ENCODE results near the gene DDX39B. TPM values are rescaled to one million over a fixed set of nuclear protein-coding genes. Genes with fewer than 3 reads are reported as not detected.

DDX39B gene
- total RNA-seq, 4 donors from 2014 or later, result 107 to 198 (median 144) TPM

- Histone ChIP-seq H3K9me3 (no peaks in the 10 kb centered on the region), H3K27me3 (no peaks in the 10 kb centered on the region), H3K4me3 (no peak overlapping the region), H3K36me3 (peaks cover 0 to 24% of the 10 kb centered on the region in 2 donors), H3K4me1 (peaks cover 14 to 29% of the 10 kb centered on the region in 2 donors), H3K27ac (peak overlapping the region in 3 of 4 donors; percentile 51 to 64 (median 59))
- intact Hi-C loops (cut with DNase I; ENCODE audit: low total_unique reads), result no loop called here
- no peak for DNase-seq
- ATAC-seq, result no peak
- no peak for TF ChIP-seq CTCF (IDR thresholded peaks at IDR 0.05 in 4 of 5, conservative IDR thresholded peaks at IDR 0.05 in 1 of 5)
- no peak for TF ChIP-seq POLR2A (IDR thresholded peaks at IDR 0.05)
- in situ Hi-C loops (cut with MboI; ENCODE audit: low sequenced_read_pairs in 4 of 4), result no loop called here
Measured at GRCh38 chr6:31560697-31561058, 18.9 kb upstream of the DDX39B start.

- peaks cover 0 to 24% of the 10 kb centered on the region in 2 donors for H3K36me3 ChIP-seq
- in situ Hi-C loops (cut with MboI; ENCODE audit: low sequenced_read_pairs in 4 of 4) (no loop called here), intact Hi-C loops (cut with DNase I; ENCODE audit: low total_unique reads) (no loop called here)
- peak in 1 of 2 donors; percentile 39 for DNase-seq
- H3K27ac ChIP-seq, result peak overlapping the region; percentile 16 to 64 (median 58)
- TF ChIP-seq CTCF (IDR thresholded peaks at IDR 0.05 in 4 of 5, conservative IDR thresholded peaks at IDR 0.05 in 1 of 5) (no peak), POLR2A (IDR thresholded peaks at IDR 0.05) (no peak)
- peak; percentile 48 to 68 for ATAC-seq
- no peaks in the 10 kb centered on the region for H3K9me3 ChIP-seq
- no peaks in the 10 kb centered on the region for H3K27me3 ChIP-seq
- H3K4me1 ChIP-seq, result peaks cover 14 to 29% of the 10 kb centered on the region in 2 donors
- no peak overlapping the region for H3K4me3 ChIP-seq
Measured at GRCh38 chr6:31559958-31560696, 18.3 kb upstream of the DDX39B start.

- peaks cover 0 to 24% of the 10 kb centered on the region in 2 donors for H3K36me3 ChIP-seq
- H3K27ac ChIP-seq, result peak overlapping the region; percentile 16 to 64 (median 58)
- peaks cover 14 to 29% of the 10 kb centered on the region in 2 donors for H3K4me1 ChIP-seq
- intact Hi-C loops (cut with DNase I; ENCODE audit: low total_unique reads), result no loop called here
- TF ChIP-seq POLR2A (IDR thresholded peaks at IDR 0.05), result no peak
- no peak for TF ChIP-seq CTCF (IDR thresholded peaks at IDR 0.05 in 4 of 5, conservative IDR thresholded peaks at IDR 0.05 in 1 of 5)
- in situ Hi-C loops (cut with MboI; ENCODE audit: low sequenced_read_pairs in 4 of 4), result no loop called here
- ATAC-seq (no peak), DNase-seq (no peak)
- no peaks in the 10 kb centered on the region for H3K27me3 ChIP-seq
- no peak overlapping the region for H3K4me3 ChIP-seq
- H3K9me3 ChIP-seq, result no peaks in the 10 kb centered on the region
Measured at GRCh38 chr6:31559606-31559957, 17.8 kb upstream of the DDX39B start.

GRCh38 chr6:31558631-31559500, 17.1 kb upstream of the DDX39B start:
- H3K9me3 ChIP-seq, result no peaks in the 10 kb centered on the region
- DNase-seq, result peak in 1 of 2 donors; percentile 31
- no peaks in the 10 kb centered on the region for H3K27me3 ChIP-seq
- TF ChIP-seq POLR2A (IDR thresholded peaks at IDR 0.05), result no peak
- no peak for TF ChIP-seq CTCF (IDR thresholded peaks at IDR 0.05 in 4 of 5, conservative IDR thresholded peaks at IDR 0.05 in 1 of 5)
- peak; percentile 50 to 81 for ATAC-seq
- peak overlapping the region; percentile 16 to 64 (median 58) for H3K27ac ChIP-seq
- H3K4me1 ChIP-seq, result peaks cover 14 to 29% of the 10 kb centered on the region in 2 donors
- no peak overlapping the region for H3K4me3 ChIP-seq
- intact Hi-C loops (cut with DNase I; ENCODE audit: low total_unique reads), result no loop called here
- in situ Hi-C loops (cut with MboI; ENCODE audit: low sequenced_read_pairs in 4 of 4), result no loop called here
- peaks cover 0 to 27% of the 10 kb centered on the region in 2 donors for H3K36me3 ChIP-seq

Measured in gastrocnemius medialis (tissue), 4 donors.